ENCODE results near the gene MYOCD. TPM values are rescaled to one million over a fixed set of nuclear protein-coding genes. Genes with fewer than 3 reads are reported as not detected.

The MYOCD gene
- total RNA-seq, 1 donor from 2014 or later: 11.9 TPM

DNA sequence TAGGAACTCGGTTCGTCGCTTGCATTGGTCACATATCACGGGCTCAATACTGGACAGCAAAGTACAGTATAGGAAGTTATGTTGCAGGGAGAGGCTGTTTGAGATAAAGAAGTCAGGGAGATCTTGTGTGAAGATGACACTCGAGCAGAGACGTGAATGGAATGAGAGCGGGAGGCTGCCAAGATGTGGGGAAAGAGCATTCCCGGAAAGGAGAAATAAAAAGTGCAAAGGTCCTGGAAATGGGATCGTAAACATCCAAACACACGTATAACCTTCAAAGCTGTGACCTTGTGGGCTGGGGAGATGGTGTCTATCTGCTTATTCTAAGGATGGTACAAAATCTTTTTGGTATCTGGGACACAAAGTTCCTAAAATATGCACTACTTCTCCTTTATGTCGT lies 43.0 kb upstream of the MYOCD start:
- Mint-ChIP-seq H3K27ac (ENCODE audit: unreplicated experiment) (no peak overlapping the region), H3K4me1 (ENCODE audit: low read depth) (peaks cover 46% of the 10 kb centered on the region), H3K36me3 (ENCODE audit: low read depth) (peaks cover 1% of the 10 kb centered on the region), H3K27me3 (ENCODE audit: low read depth) (no peaks in the 10 kb centered on the region), H3K9me3 (ENCODE audit: low read depth) (no peaks in the 10 kb centered on the region), H3K4me3 (ENCODE audit: unreplicated experiment) (no peak overlapping the region)
- TF ChIP-seq, protein P1, sequence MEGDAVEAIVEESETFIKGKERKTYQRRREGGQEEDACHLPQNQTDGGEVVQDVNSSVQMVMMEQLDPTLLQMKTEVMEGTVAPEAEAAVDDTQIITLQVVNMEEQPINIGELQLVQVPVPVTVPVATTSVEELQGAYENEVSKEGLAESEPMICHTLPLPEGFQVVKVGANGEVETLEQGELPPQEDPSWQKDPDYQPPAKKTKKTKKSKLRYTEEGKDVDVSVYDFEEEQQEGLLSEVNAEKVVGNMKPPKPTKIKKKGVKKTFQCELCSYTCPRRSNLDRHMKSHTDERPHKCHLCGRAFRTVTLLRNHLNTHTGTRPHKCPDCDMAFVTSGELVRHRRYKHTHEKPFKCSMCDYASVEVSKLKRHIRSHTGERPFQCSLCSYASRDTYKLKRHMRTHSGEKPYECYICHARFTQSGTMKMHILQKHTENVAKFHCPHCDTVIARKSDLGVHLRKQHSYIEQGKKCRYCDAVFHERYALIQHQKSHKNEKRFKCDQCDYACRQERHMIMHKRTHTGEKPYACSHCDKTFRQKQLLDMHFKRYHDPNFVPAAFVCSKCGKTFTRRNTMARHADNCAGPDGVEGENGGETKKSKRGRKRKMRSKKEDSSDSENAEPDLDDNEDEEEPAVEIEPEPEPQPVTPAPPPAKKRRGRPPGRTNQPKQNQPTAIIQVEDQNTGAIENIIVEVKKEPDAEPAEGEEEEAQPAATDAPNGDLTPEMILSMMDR (IDR thresholded peaks at IDR 0.05): no peak
- DNase-seq (ENCODE audit: low spot score): no peak

DNA sequence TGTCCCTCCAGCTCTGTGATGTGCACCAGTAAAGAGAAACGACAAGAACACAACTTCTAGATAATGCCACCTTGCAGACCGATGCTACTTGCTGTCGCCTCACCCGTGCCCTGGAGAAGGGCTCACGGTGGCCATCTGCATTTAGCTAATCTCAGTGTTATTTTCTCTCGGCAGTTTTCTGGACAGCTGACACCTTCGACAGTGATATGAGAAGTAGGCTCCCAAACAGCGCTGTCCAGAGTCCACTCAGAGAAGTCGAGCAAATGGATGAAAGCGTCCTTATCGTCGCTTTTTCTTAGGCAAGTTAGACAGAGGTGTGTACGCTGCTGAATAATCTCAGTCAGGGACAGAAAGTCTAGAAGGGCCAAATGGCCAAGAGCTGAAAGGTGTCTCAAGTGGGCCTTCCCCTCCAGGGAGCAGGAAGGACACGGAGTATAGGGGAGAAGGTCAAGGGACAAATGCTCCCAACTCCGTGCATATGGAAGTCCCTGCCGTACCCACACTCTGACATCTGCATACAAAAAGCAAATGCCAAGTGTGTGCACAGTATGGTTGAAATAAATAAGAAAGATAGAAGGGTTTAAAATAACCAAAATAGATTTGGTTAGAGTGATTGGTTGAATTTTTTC lies 42.4 kb upstream of the MYOCD start:
- no peaks in the 10 kb centered on the region for H3K9me3 Mint-ChIP-seq (ENCODE audit: low read depth)
- H3K36me3 Mint-ChIP-seq (ENCODE audit: low read depth): no peaks in the 10 kb centered on the region
- no peak for DNase-seq (ENCODE audit: low spot score)
- H3K4me1 Mint-ChIP-seq (ENCODE audit: low read depth): peaks cover 52% of the 10 kb centered on the region
- no peak overlapping the region for H3K27ac Mint-ChIP-seq (ENCODE audit: unreplicated experiment)
- H3K4me3 Mint-ChIP-seq (ENCODE audit: unreplicated experiment): no peak overlapping the region
- TF ChIP-seq, protein P1 (IDR thresholded peaks at IDR 0.05): no peak
- no peaks in the 10 kb centered on the region for H3K27me3 Mint-ChIP-seq (ENCODE audit: low read depth)

DNA sequence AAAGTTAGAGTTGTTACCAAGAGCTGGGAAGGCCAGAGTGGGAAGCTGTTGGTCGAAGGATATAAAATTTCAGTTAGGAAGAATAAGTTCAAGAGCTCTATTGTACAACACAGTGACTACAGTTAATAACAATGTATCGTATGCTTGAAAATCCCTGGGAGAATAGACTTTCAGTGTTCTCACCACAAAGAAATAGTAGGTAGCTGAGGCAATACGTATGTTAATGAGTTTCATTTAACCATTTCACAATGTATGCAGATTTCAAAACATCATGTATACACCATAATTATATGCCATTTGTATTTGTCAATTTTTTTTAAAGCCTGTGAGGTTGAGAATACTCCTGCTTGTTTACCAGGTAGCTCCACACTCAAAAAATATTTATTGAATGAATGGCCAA lies 41.5 kb upstream of the MYOCD start:
- peak overlapping the region; percentile 14 for H3K27ac Mint-ChIP-seq (ENCODE audit: unreplicated experiment)
- TF ChIP-seq, protein P1 (IDR thresholded peaks at IDR 0.05): no peak
- no peak overlapping the region for H3K4me3 Mint-ChIP-seq (ENCODE audit: unreplicated experiment)
- H3K36me3 Mint-ChIP-seq (ENCODE audit: low read depth): no peaks in the 10 kb centered on the region
- peaks cover 55% of the 10 kb centered on the region for H3K4me1 Mint-ChIP-seq (ENCODE audit: low read depth)
- no peaks in the 10 kb centered on the region for H3K9me3 Mint-ChIP-seq (ENCODE audit: low read depth)
- DNase-seq (ENCODE audit: low spot score): no peak
- H3K27me3 Mint-ChIP-seq (ENCODE audit: low read depth): no peaks in the 10 kb centered on the region

DNA sequence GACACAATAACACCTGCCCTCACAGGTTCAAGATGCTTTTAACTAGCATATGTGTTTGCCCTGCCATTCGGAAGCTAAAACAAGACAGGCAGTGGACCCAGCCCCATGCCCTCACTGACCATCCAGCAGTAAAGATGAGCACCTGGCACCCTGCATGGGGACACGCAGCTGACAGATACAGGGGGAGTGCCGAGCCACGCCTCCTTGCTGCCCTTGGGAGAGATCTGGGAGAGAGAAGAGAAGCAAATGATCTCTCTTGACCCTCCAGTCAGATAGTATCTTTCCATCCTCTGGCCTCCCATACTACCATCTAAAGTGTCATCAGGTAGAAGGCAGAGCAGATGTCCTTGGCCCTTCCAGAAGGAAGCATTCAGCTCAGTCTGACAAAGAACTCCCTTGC lies 40.6 kb upstream of the MYOCD start:
- no peak for DNase-seq (ENCODE audit: low spot score)
- Mint-ChIP-seq H3K27me3 (ENCODE audit: low read depth) (no peaks in the 10 kb centered on the region), H3K4me1 (ENCODE audit: low read depth) (peaks cover 46% of the 10 kb centered on the region), H3K9me3 (ENCODE audit: low read depth) (no peaks in the 10 kb centered on the region), H3K27ac (ENCODE audit: unreplicated experiment) (no peak overlapping the region), H3K36me3 (ENCODE audit: low read depth) (no peaks in the 10 kb centered on the region), H3K4me3 (ENCODE audit: unreplicated experiment) (no peak overlapping the region)
- TF ChIP-seq, protein P1 (IDR thresholded peaks at IDR 0.05): no peak

DNA sequence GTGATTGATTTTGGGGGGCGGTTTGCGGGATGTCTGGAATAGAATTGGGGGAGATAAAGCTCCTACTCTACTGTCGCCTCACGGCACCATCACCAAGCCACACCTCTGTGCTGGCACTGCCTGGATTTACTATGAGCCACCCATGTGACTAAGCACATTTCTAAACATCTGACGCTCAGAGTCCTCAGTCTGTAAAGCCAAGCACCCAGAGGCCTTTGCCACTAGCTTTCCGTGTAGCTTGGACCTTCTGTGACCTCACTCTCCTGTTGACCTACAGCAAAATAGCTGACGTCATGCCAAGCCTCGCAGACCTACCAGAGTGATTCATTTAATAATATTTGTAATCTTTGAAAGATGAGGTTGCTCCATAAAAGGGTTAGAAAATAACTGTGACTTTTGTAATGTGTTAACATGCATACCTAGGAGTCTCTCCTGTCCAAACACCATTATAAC lies 38.5 kb upstream of the MYOCD start:
- TF ChIP-seq, protein P1 (IDR thresholded peaks at IDR 0.05): no peak
- peak overlapping the region; percentile 92 for H3K27ac Mint-ChIP-seq (ENCODE audit: unreplicated experiment)
- H3K36me3 Mint-ChIP-seq (ENCODE audit: low read depth): no peaks in the 10 kb centered on the region
- no peaks in the 10 kb centered on the region for H3K27me3 Mint-ChIP-seq (ENCODE audit: low read depth)
- peak overlapping the region; percentile 40 for H3K4me3 Mint-ChIP-seq (ENCODE audit: unreplicated experiment)
- H3K4me1 Mint-ChIP-seq (ENCODE audit: low read depth): peaks cover 49% of the 10 kb centered on the region
- DNase-seq (ENCODE audit: low spot score): no peak
- no peaks in the 10 kb centered on the region for H3K9me3 Mint-ChIP-seq (ENCODE audit: low read depth)

Measured in chondrocyte (in vitro differentiated cells).